Mucosa of gallbladder (tissue), 1 donor: ENCODE data around the gene GGT6. TPM values are rescaled to one million over a fixed set of nuclear protein-coding genes. Genes with fewer than 3 reads are reported as not detected.

ENCODE experiments used
- DNase-seq: peaks from one replicate; pipeline ENCODE4 v3.0.0-alpha.2; 2020; ENCODE audit warnings: low spot score
- total RNA-seq: library from RNA; stranded (reverse); gene quantifications from one replicate; pipeline ENCODE4 v1.2.1, GENCODE V29; 2021
- donor health status: DM: no; HTN: no; CAD: no.

Gene GGT6
- total RNA-seq, 1 donor from 2014 or later: 21.3 TPM

GRCh38 chr17:4539025-4539424 lies 21.4 kb downstream of the GGT6 start:
- no peak for DNase-seq

- no peak for DNase-seq
These were observed 22.0 kb downstream of the GGT6 start for GRCh38 chr17:4538236-4539002.

- no peak for DNase-seq
These were observed 22.7 kb downstream of the GGT6 start for GRCh38 chr17:4537451-4538235.

GRCh38 chr17:4536742-4537411 lies 23.5 kb downstream of the GGT6 start:
- DNase-seq: no peak

DNA sequence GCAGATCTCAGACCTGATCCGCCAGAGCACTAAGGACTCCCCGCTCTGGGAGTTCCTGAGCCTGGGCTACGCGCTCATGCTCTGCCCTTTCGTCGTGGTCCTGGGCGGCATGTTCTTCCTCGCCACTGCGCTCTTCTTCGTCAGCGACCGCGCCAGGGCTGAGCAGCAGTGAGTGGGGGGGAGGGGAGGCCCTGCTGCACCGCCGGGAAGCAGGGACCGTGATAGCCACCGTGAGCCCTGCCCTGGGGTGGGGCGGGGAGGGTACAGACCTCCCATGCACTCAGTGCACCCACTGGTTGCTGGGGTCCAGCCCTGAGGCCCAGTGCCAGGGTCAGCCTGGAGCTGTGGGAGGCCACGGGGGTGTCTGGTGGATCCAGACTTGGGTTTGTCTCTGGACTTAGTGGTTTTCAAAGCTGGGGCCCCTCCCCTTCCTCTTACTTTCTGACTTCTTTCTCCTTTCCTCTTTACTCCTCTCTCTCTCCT lies 24.1 kb downstream of the GGT6 start:
- DNase-seq: no peak

- DNase-seq: no peak
These were observed 24.6 kb downstream of the GGT6 start for GRCh38 chr17:4535667-4536258.

- DNase-seq: no peak
These were observed 25.3 kb downstream of the GGT6 start for GRCh38 chr17:4534928-4535666.

DNA sequence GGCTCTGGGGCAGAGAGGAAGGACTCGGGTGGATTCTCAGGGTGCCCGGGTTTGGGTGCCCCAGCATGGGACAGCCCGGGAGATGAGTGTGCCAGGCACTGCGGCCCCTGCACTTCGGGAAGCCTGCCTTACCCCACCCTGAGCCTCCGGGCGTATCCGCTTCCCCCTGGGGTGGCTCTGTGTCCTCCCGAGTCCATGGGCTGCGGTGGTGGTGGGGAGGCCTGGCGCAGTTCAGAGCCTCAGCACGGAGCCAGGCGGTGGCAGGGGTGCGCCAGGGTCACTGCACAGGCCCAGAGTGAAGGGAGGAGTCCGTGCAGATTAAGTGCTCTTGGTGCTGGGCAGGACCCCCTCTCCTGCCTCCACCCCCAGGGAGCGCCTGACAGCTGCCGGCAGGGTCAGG lies 25.9 kb downstream of the GGT6 start:
- DNase-seq: no peak

DNA sequence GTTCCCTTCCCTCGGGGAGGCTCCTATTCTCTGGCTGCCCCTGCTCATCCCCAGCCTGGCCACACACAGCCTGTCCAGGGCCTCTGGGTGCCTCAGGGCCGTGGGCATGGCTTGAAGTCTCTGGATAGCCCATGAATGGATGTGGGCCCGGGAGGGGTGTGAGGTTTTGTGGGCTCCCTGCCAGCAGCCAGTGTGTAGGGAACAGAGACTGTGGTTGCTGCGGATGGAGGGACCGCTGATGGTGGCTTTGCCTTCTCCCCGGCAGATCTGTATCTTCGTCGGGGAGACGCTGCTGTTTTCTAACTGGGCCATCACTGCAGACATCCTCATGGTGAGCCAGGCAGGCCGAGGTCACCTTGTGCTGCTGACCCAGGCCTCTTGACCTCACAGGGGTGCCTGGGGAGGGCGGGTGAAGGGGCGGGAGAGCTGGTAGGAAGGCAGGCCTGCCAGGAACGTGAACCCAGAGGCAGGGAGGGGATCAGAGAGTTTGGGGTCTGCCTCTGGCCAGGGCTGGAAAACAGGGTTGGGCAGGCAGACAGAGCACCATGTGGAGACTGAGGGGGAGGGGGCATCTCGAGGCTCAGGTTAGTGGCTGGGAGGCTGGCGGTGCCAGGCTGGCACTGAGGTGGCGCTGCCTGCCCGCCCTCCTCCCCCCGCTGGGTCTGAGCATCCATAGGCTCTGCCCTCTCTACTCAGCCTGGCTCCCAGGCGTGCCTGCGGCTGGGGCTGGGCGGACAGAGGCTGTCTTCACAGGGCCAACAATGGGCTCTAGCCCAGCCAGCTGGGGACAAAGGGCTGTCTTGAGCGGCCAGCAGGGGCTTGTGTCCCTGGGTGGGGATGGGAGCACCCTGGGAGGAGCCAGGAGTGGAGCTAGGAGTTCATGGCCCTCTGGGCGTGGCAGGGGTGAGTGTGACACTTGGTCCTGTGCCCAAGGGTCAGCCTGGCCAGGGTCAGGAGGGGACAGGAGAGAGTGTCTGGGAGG lies 26.6 kb downstream of the GGT6 start:
- DNase-seq: peak; percentile 89

DNA sequence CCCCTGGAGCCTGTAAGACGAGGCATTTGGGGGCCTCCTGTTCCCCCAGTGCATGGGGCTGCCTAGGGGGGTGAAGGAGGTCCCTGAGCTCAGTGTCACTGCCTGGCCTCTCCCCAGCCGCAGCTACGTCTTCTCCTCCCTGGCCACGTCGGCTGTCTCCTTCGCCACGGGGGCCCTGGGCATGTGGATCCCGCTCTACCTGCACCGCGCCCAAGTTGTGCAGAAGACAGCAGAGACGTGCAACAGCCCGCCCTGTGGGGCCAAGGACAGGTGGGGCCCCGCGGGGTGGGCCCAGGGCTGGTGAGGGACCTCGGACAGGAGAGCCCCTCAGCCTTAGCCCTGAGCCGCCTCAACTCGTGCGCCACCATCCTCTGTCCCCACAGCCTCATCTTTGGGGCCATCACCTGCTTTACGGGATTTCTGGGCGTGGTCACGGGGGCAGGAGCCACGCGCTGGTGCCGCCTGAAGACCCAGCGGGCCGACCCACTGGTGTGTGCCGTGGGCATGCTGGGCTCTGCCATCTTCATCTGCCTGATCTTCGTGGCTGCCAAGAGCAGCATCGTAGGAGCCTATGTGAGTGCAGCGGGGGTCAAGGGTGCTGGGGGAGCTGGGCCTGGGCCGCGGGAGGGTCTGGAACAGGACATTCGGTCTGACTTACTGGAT lies 27.4 kb downstream of the GGT6 start:
- DNase-seq: no peak

- DNase-seq: no peak
These were observed 28.2 kb downstream of the GGT6 start for GRCh38 chr17:4531988-4532736.

DNA sequence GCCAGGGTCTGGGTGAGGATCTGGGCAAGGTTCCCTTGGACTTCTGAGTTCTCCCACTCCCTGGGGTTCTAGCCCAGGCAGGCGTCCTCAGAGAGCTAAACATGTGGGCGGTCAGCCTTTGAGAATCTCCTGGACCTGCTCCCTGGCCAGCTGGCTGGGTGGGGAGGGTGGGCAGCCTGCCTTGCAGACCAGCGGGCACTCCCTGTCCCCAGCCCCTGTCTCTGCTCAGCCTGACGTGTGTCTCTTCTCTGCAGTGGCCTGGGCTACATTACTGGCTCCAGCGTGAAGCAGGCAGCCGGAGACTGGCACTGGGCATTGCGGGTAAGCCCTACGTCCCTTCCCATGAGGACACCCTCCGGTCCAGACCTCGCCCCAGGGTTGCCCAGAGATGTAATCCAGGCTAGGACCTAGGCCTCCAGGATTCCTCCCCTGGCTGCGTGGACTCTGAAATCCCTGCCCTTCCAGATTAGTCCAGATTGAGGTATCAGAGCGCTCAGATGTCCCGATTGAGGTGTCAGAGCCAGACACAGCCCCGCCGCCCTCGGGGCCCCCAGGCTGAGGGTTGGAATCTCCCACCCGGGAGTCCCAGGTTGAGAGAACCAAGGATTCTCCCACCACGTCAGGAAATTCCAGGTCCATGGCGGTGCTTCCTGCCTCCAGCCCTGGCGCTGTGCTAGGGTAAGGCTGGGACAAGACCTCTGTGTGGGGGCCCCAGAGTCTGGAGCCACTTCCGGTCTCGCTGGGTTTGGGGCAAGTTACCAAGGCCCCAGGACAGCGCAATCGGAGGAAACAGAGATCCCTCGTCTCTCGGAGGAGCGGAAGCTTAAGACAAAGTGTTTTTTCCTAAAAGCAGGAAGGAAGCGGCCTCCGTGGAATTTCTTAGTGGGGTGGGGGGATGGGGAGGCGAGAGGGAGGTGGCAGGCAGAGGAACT lies 29.3 kb downstream of the GGT6 start:
- no peak for DNase-seq

GRCh38 chr17:4529533-4530152 lies 30.7 kb downstream of the GGT6 start:
- DNase-seq: no peak

DNA sequence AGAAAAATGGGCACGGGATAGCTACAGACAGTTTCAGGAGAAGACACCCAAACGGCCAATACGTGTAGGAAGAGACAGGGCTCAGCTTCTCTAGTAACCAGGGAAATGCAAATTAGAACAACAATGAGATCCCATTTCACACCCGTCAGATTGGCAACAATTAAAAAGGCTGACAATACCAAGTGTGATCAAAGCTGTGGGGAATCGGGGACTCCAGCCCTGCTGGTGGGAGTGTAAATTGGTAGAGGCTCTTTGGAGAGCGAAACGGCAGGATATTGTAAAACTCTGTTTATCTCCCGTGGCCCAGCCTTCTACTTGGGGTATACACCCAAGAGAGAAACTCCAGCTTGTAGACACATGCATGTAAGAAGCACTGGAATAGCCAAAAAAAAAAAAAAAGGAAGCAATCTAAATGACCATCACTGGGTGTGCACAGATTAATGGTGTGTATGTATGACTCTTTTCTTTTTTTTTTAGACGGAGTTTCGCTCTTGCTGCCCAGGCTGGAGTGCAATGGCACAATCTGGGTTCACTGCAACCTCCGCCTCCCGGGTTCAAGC lies 32.7 kb downstream of the GGT6 start:
- no peak for DNase-seq

DNA sequence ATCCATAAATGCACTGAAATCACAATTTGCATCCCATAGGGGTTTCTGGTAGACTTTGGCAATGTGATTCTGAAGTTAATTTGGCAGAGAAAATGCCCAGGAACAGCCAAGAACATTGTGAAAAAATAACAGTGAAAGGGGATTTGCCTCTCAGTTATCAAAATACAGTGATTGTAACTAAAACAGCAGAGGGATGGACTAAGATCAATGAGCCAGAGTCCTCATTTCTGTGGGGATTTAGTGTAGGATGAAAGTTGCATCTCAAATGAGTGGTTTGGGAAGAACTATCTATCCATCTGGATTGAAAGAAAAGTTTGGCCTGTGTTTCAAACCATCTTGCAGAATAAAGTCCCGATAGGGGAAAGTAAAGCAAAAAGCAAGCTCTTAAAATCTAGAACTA lies 33.2 kb downstream of the GGT6 start:
- DNase-seq: no peak

DNA sequence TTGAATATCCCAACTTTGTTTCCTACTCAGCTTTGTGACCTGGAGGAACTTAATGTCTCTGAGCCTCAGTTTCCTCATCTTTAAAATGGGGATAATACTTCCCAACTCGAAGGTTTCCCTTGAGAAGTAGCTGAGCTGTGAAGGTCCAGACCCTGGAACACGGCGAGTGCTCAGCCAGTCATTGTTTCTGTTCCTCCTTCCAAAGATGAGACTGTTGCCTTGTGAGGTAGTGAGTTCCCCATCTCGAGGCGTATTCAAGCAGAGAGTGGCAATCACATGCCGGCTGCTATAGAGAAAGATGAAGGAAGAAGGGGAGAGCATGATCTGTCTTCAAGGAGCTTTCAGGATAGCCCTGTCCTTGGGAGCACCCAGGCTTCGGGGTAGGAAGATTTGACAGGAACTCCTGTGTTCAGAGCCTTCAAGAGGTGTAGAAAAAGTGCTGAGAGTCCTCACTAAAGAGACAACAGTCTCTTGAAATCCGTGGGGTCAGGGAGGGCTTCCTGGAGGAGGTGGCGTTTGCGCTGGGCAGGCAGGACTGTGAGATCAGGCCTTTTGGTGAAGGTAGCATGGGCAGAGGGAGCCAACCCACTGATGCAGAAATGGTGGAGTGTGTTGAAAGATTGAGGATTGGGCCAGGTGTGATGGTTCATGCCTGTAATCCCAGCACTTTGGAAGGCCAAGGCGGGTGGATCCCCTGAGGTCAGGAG lies 34.5 kb downstream of the GGT6 start:
- DNase-seq: no peak
